Measurements from ENCODE around the gene TMEM187. TPM values are rescaled to one million over a fixed set of nuclear protein-coding genes. Genes with fewer than 3 reads are reported as not detected.

Gene TMEM187
- total and polyA plus RNA-seq, 2 of the 4 experiments (the other 2 are of a cell fraction) = 3.4 to 6.2 TPM

GRCh38 chrX:154019061-154019621 lies 46.6 kb downstream of the TMEM187 start:
- H4K5ac ChIP-seq (ENCODE audit: low read depth, low read length) = peak overlapping the region; percentile 80
- no peak overlapping the region for H2BK20ac ChIP-seq (ENCODE audit: low read depth, low read length)
- H2AFZ ChIP-seq (replicated peaks; ENCODE audit: low read length, poor library complexity) = peak overlapping the region; percentile 82
- peak overlapping the region; percentile 96 for H3K4me2 ChIP-seq (ENCODE audit: low read depth, low read length)
- peak overlapping the region; percentile 89 for H2AK5ac ChIP-seq (ENCODE audit: low read depth, low read length)
- H3K9me1 ChIP-seq (ENCODE audit: insufficient read depth, low read length) = no peaks in the 10 kb centered on the region
- peak overlapping the region; percentile 97 for H2AK9ac ChIP-seq (replicated peaks; ENCODE audit: low read depth, low read length, poor library complexity)
- no peaks in the 10 kb centered on the region for H3K27me3 ChIP-seq (ENCODE audit: control insufficient read depth, insufficient read depth, low read length)
- peaks cover 0 to 20% of the 10 kb centered on the region in 2 experiments; a peak in 2 of 4 replicates for H3K79me1 ChIP-seq (ENCODE audit: low read depth in 1 of 2, low read length in 2 of 2)
- dilution Hi-C loops (cut with HindIII; ENCODE audit: low sequenced_read_pairs, unreplicated experiment) = no loop called here
- DNase-seq (no peak), ATAC-seq (ENCODE audit: low read depth) (peak; percentile 7; the same call in 1 of the 2 replicates)
- H3K36me3 ChIP-seq (ENCODE audit: control insufficient read depth, insufficient read depth, low read length) = peaks cover 18% of the 10 kb centered on the region; the same call in 1 of the 2 replicates
- H4K91ac ChIP-seq (ENCODE audit: insufficient read depth, low read depth, low read length) = peak overlapping the region; percentile 66
- peak overlapping the region; percentile 31; the same call in 1 of the 2 replicates for H2BK120ac ChIP-seq (ENCODE audit: low read depth, low read length)
- no peaks in the 10 kb centered on the region for H4K20me1 ChIP-seq (ENCODE audit: insufficient read depth, low read length)
- ChIA-PET POLR2A (ENCODE audit: unreplicated experiment) (no interaction called here), CTCF (no interaction called here)
- H3K4me1 ChIP-seq (ENCODE audit: control insufficient read depth, insufficient read depth, low read length) = peaks cover 24% of the 10 kb centered on the region
- TSS peak; percentile 30 for BruUV-seq (replicated peaks)
- H3K56ac ChIP-seq (ENCODE audit: extremely low read depth, insufficient read depth, low read length) = 0 out of 2 replicates have a peak overlapping the region, but pooled peaks have one; percentile 3
- H4K8ac ChIP-seq (ENCODE audit: low read depth in 2 of 2, low read length in 2 of 2) = peak overlapping the region; percentile 80 to 86
- no peak overlapping the region for H2BK15ac ChIP-seq (ENCODE audit: low read depth, low read length)
- H3K9ac ChIP-seq (ENCODE audit: low read depth, low read length) = peak overlapping the region; percentile 91
- peak overlapping the region; percentile 83 for H3K14ac ChIP-seq (replicated peaks; ENCODE audit: low read depth, low read length)
- intact Hi-C loops (cut with micrococcal nuclease) = loop anchor here (1.0 kb wide), 1 partner anchor 21 kb away; no protein-coding TSS in a partner anchor
- peak overlapping the region; percentile 59 for H3K4me3 ChIP-seq (ENCODE audit: insufficient read depth, low read depth, low read length)
- in situ Hi-C loops (cut with MboI; ENCODE audit: low sequenced_read_pairs) = no loop called here
- no peak for TF ChIP-seq RFX5 (IDR thresholded peaks at IDR 0.05; ENCODE audit: low read depth, low read length)
- no peak for TF ChIP-seq ELK1 (IDR thresholded peaks at IDR 0.05; ENCODE audit: borderline replicate concordance, low read depth, low read length)
- no peak for TF ChIP-seq RAD21 (IDR thresholded peaks at IDR 0.05; ENCODE audit: low read length)
- TF ChIP-seq SMC3 (IDR thresholded peaks at IDR 0.05; ENCODE audit: low read depth, low read length) = no peak
- TF ChIP-seq MAFK (IDR thresholded peaks at IDR 0.05; ENCODE audit: low read depth, low read length) = no peak
- TF ChIP-seq USF2 (IDR thresholded peaks at IDR 0.05; ENCODE audit: low read depth, low read length) = no peak
- TF ChIP-seq MAZ (IDR thresholded peaks at IDR 0.05; ENCODE audit: borderline replicate concordance, low read depth, low read length) = no peak
- TF ChIP-seq BHLHE40 (IDR thresholded peaks at IDR 0.05; ENCODE audit: low read depth, low read length) = no peak
- TF ChIP-seq CHD1 (IDR thresholded peaks at IDR 0.05; ENCODE audit: low read depth, low read length) = no peak
- H3K27ac ChIP-seq (ENCODE audit: insufficient read depth, low read length) = peak overlapping the region; percentile 90
- peak overlapping the region; percentile 60; the same call in 1 of the 2 replicates for H3K18ac ChIP-seq (ENCODE audit: low read depth, low read length)
- 32% methylated on average over 36 of the region's 45 CpGs; no CpG with 5 or more reads in 1 of the 2 experiments for WGBS, 2 experiments (ENCODE audit: extremely low coverage in 2 of 2, insufficient read length in 1 of 2)
- peak overlapping the region; percentile 71; the same call in 1 of the 2 replicates for H3K23ac ChIP-seq (ENCODE audit: low read depth, low read length)
- H3K9me3 ChIP-seq (ENCODE audit: control insufficient read depth, insufficient read depth, low read length) = no peaks in the 10 kb centered on the region
- H3K4ac ChIP-seq (ENCODE audit: low read depth, low read length) = peak overlapping the region; percentile 78
- H2BK5ac ChIP-seq (ENCODE audit: low read depth, low read length, poor library complexity, severe bottlenecking) = peak overlapping the region; percentile 74

Measured in IMR-90 (cell line).